HG03378 (cell line): Measurements from ENCODE around the gene TNFAIP8L2.
"Not testable (repeated sequence)": the region's sequence is repeated elsewhere in the genome, so short reads cannot be mapped to it uniquely, and the experiment has no call there.

Source experiments
- ATAC-seq: cut with Tn5 transposase; IDR thresholded peaks from one replicate; pipeline ENCODE4 v1.9.1; 2021; ENCODE audit warnings: mild to moderate bottlenecking, moderate library complexity; ENCODE audit not compliant: unreplicated experiment

The TNFAIP8L2 gene

GRCh38 chr1:151188667-151189066, 32.2 kb downstream of the TNFAIP8L2 start:
- ATAC-seq: not testable (repeated sequence)

- ATAC-seq: peak; percentile 69
Observed at GRCh38 chr1:151189637-151190445, 33.4 kb downstream of the TNFAIP8L2 start, which contains the start of gene VPS72. Gene VPS72, minus strand, starts transcription at chr1:151190197. Its CDS starts 76 bp downstream, at chr1:151190121.

GRCh38 chr1:151192047-151192446, 35.6 kb downstream of the TNFAIP8L2 start:
- no peak for ATAC-seq

- ATAC-seq: no peak
Observed at GRCh38 chr1:151193304-151193703, 36.9 kb downstream of the TNFAIP8L2 start.

- no peak for ATAC-seq
Observed at GRCh38 chr1:151193856-151194255, 37.4 kb downstream of the TNFAIP8L2 start.

- ATAC-seq: not testable (repeated sequence)
Observed at GRCh38 chr1:151194894-151195594, 38.6 kb downstream of the TNFAIP8L2 start.

- ATAC-seq: no peak
Observed at GRCh38 chr1:151196292-151196800, 39.9 kb downstream of the TNFAIP8L2 start.

- ATAC-seq: no peak
Observed at GRCh38 chr1:151197863-151198253, 41.4 kb downstream of the TNFAIP8L2 start.

GRCh38 chr1:151198254-151199127, 42.0 kb downstream of the TNFAIP8L2 start, which contains the start of gene PIP5K1A:
Gene PIP5K1A, plus strand, starts transcription at chr1:151198552. Its CDS starts 445 bp downstream, at chr1:151198997.
- peak; percentile 83 for ATAC-seq

GRCh38 chr1:151199873-151200581, 43.6 kb downstream of the TNFAIP8L2 start:
- ATAC-seq: no peak

GRCh38 chr1:151205381-151205965, 49.0 kb downstream of the TNFAIP8L2 start:
- not testable (repeated sequence) for ATAC-seq
